HepG2 (cell line): Measurements from ENCODE around the gene CHID1. TPM values are rescaled to one million over a fixed set of nuclear protein-coding genes. Genes with fewer than 3 reads are reported as not detected.

ENCODE experiments used
- ATF1 ChIP-seq: IDR thresholded peaks from 2 replicates; pipeline ENCODE4 v1.6.1; 2016; ENCODE audit warnings: mild to moderate bottlenecking, control low read depth
- SP140L ChIP-seq: sonication (generic); formaldehyde crosslinking; IDR thresholded peaks from 2 replicates; pipeline ENCODE4 v1.4.0; 2020; ENCODE audit warnings: missing genetic modification reagents, borderline replicate concordance
- YY1 ChIP-seq: IDR thresholded peaks from 2 replicates; pipeline ENCODE4 v1.6.1; 2011; ENCODE audit warnings: low read length, low read depth, moderate library complexity, mild to moderate bottlenecking; ENCODE audit not compliant: insufficient read depth, insufficient replicate concordance
- ZBTB7B ChIP-seq: sonication (generic); formaldehyde crosslinking; IDR thresholded peaks from 2 replicates; pipeline ENCODE4 v1.4.0; 2020; ENCODE audit warnings: missing genetic modification reagents
- ZNF460 ChIP-seq: sonication (generic); formaldehyde crosslinking; IDR thresholded peaks from 2 replicates; pipeline ENCODE4 v1.5.1; 2020; ENCODE audit warnings: missing genetic modification reagents, mild to moderate bottlenecking, borderline replicate concordance
- ZNF672 ChIP-seq: sonication (generic); formaldehyde crosslinking; IDR thresholded peaks from 2 replicates; pipeline ENCODE4 v1.8.1; 2022; ENCODE audit warnings: missing genetic modification reagents
- ZNF674 ChIP-seq: sonication (generic); formaldehyde crosslinking; IDR thresholded peaks from 2 replicates; pipeline ENCODE4 v1.5.0; 2020; ENCODE audit warnings: low read depth, mild to moderate bottlenecking, missing genetic modification reagents
- polyA plus RNA-seq, 8 experiments: library from polyadenylated mRNA; depleted of rRNA in 3 of 8; stranded (reverse) in 7 of 8; unstranded in 1 of 8; fragments of >200 nt; fragmentation: Illumina TruSeq in 4 of 8; extraction: Trizol in 4 of 8; gene quantifications; 2 replicates each; pipeline versions ENCODE4 v1.2.1 to v1.2.3, GENCODE V29; 2011 to 2016; ENCODE audit warnings: low read depth in 4 of 8, missing spikeins in 1 of 8, mixed read lengths in 1 of 8; ENCODE audit not compliant: insufficient read depth in 1 of 8
- total RNA-seq, 5 experiments: library from RNA; depleted of rRNA; stranded (reverse); fragments of >200 nt; fragmentation: Illumina TruSeq; extraction: Trizol; gene quantifications; 2 replicates each; pipeline ENCODE4 v1.2.3, GENCODE V29; 2016; ENCODE audit warnings: low read depth in 1 of 5
- TF ChIP-seq, protein P1 (sequence below): sonication (generic); formaldehyde crosslinking; IDR thresholded peaks from 2 replicates; pipeline ENCODE4 v1.5.0; 2020; ENCODE audit warnings: mild to moderate bottlenecking, missing genetic modification reagents, borderline replicate concordance
- TF ChIP-seq, protein P2 (sequence below): sonication (generic); formaldehyde crosslinking; IDR thresholded peaks from 2 replicates; pipeline ENCODE4 v1.4.0; 2020; ENCODE audit warnings: missing genetic modification reagents, low read depth, mild to moderate bottlenecking, borderline replicate concordance

The CHID1 gene
- total and polyA plus RNA-seq, 2 of the 13 experiments (the other 11 are each of a cell fraction or from before 2014, with no cell fraction given) = 65.1 to 93.6 TPM

DNA sequence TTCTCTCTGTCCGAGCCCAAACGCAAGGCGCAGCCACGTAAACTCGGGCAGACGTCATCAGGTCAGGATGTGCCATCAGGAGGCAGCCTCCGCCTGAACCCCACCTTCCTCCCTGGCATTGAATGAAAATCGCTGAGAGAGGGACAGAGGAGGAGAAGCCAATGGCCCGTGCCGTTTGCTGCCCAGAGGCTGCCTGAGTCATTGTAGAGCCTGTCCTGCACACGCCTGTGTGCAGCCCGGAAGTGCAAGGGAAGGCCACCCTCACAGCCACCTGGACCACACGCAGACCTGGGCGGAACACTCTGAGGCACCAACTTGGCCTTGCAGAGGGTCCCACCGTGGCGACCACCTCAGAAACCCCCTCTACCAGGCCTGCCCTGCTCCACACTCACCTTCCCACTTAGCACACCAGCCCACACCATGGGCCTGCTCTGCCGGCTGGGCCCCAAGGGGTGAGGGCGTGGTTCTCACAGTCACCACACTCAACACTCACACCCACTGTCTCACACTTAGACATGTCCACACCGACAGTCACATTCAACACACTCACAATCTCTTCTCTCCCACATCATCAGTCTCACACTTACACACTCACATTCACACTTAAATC lies 9.1 kb downstream of the CHID1 start (continued):
- TF ChIP-seq, protein P1, sequence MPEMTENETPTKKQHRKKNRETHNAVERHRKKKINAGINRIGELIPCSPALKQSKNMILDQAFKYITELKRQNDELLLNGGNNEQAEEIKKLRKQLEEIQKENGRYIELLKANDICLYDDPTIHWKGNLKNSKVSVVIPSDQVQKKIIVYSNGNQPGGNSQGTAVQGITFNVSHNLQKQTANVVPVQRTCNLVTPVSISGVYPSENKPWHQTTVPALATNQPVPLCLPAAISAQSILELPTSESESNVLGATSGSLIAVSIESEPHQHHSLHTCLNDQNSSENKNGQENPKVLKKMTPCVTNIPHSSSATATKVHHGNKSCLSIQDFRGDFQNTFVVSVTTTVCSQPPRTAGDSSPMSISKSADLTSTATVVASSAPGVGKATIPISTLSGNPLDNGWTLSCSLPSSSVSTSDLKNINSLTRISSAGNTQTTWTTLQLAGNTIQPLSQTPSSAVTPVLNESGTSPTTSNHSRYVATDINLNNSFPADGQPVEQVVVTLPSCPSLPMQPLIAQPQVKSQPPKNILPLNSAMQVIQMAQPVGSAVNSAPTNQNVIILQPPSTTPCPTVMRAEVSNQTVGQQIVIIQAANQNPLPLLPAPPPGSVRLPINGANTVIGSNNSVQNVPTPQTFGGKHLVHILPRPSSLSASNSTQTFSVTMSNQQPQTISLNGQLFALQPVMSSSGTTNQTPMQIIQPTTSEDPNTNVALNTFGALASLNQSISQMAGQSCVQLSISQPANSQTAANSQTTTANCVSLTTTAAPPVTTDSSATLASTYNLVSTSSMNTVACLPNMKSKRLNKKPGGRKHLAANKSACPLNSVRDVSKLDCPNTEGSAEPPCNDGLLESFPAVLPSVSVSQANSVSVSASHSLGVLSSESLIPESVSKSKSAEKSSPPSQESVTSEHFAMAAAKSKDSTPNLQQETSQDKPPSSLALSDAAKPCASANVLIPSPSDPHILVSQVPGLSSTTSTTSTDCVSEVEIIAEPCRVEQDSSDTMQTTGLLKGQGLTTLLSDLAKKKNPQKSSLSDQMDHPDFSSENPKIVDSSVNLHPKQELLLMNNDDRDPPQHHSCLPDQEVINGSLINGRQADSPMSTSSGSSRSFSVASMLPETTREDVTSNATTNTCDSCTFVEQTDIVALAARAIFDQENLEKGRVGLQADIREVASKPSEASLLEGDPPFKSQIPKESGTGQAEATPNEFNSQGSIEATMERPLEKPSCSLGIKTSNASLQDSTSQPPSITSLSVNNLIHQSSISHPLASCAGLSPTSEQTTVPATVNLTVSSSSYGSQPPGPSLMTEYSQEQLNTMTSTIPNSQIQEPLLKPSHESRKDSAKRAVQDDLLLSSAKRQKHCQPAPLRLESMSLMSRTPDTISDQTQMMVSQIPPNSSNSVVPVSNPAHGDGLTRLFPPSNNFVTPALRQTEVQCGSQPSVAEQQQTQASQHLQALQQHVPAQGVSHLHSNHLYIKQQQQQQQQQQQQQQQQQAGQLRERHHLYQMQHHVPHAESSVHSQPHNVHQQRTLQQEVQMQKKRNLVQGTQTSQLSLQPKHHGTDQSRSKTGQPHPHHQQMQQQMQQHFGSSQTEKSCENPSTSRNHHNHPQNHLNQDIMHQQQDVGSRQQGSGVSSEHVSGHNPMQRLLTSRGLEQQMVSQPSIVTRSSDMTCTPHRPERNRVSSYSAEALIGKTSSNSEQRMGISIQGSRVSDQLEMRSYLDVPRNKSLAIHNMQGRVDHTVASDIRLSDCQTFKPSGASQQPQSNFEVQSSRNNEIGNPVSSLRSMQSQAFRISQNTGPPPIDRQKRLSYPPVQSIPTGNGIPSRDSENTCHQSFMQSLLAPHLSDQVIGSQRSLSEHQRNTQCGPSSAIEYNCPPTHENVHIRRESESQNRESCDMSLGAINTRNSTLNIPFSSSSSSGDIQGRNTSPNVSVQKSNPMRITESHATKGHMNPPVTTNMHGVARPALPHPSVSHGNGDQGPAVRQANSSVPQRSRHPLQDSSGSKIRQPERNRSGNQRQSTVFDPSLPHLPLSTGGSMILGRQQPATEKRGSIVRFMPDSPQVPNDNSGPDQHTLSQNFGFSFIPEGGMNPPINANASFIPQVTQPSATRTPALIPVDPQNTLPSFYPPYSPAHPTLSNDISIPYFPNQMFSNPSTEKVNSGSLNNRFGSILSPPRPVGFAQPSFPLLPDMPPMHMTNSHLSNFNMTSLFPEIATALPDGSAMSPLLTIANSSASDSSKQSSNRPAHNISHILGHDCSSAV = no peak
- no peak for TF ChIP-seq ZNF460 (CRISPR knock-in tag)
- TF ChIP-seq ZNF672 (CRISPR knock-in tag) = no peak
- TF ChIP-seq, protein P2, sequence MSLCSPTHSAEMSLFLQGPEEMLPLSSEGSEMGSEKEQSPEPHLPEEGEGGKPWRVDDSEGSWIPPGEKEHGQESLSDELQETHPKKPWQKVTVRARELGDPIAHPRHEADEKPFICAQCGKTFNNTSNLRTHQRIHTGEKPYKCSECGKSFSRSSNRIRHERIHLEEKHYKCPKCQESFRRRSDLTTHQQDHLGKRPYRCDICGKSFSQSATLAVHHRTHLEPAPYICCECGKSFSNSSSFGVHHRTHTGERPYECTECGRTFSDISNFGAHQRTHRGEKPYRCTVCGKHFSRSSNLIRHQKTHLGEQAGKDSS = no peak
- no peak for TF ChIP-seq ZBTB7B (CRISPR knock-in tag)
- TF ChIP-seq ZNF674 (CRISPR knock-in tag) = no peak
- TF ChIP-seq ATF1 (CRISPR knock-in tag) = no peak
- TF ChIP-seq SP140L (CRISPR knock-in tag) = no peak
- TF ChIP-seq YY1 = no peak
